ENCODE results near the gene ALG11.

ALG11 gene

DNA sequence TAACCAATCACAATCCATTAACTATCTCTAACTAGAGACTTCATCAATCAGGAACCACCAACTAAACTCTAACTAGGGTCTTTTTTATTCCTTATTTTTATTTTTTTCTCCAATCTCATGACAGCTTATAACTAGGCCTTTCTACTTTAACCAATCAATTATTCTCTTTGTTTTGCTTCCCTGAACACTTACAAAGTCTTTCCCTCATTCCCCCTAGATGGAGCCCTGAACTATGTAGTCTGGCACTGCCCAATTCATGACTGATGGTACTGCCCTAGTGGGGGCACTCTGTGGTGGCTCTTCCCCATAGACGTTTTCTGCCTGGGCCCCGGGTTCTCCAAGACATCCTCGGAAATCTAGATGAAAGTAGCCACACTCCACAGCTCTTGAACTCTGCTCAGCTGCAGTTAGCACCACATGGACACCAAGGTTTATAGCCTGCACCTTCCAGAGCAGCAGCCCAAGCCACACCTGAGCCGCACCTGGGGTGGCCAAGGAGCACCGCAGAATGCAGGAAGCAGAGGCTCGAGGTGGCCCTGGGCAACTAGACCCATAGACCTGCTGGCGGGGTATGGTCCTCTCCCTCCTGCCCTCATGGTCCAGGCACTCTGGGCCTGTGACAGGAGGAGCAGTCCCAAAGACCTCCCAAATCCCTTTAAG lies 7.6 kb upstream of the ALG11 start:
- ChIA-PET CTCF (interaction anchor here (0.7 to 1.1 kb wide), 2 partner anchors 126 to 152 kb away, joined by 3 read pairs; no protein-coding TSS in a partner anchor), POLR2A (no interaction called here)
- DNase-seq (ENCODE audit: extremely low spot score) = no peak
- no peak for TF ChIP-seq ARNT (IDR thresholded peaks at IDR 0.05)
- no peak for TF ChIP-seq BHLHE40 (IDR thresholded peaks at IDR 0.05; ENCODE audit: borderline replicate concordance)
- no peak for TF ChIP-seq FOXA1 (IDR thresholded peaks at IDR 0.05)
- TF ChIP-seq SP1 (IDR thresholded peaks at IDR 0.05) = no peak
- no peak for TF ChIP-seq L3MBTL2 (conservative IDR thresholded peaks at IDR 0.05)

DNA sequence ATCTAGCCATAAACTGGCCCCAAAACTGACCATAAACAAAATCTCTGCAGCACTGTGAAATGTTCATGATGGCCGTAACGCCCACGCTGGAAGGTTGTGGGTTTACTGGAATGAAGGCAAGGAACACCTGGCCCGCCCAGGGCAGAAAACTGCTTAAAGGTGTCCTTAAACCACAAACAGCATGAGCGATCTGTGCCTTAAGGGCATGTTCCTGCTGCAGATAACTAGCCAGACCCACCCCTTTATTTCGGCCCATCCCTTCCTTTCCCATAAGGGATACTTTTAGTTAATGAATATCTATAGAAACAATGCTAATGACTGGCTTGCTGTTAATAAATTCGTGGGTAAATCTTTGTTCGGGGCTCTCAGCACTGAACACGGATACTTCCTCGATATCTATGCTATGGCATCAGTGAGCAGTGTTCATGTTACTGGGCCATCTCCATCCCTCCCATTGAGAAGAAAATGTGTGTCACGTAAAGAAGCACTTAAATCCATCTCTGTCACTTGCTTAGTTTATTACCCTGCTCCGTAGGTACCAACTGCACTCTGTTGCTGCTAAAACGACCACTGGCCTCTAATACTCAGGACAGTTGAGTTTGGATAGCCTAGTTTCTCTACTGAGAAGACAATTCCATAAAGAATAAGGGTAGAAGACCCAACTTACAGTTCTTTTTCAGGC lies 6.2 kb upstream of the ALG11 start:
- ChIA-PET POLR2A (no interaction called here), CTCF (no interaction called here)
- TF ChIP-seq, protein P1, sequence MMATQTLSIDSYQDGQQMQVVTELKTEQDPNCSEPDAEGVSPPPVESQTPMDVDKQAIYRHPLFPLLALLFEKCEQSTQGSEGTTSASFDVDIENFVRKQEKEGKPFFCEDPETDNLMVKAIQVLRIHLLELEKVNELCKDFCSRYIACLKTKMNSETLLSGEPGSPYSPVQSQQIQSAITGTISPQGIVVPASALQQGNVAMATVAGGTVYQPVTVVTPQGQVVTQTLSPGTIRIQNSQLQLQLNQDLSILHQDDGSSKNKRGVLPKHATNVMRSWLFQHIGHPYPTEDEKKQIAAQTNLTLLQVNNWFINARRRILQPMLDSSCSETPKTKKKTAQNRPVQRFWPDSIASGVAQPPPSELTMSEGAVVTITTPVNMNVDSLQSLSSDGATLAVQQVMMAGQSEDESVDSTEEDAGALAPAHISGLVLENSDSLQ (IDR thresholded peaks at IDR 0.05) = peak; percentile 55
- TF ChIP-seq SP1 (IDR thresholded peaks at IDR 0.05) = no peak
- no peak for DNase-seq (ENCODE audit: extremely low spot score)

DNA sequence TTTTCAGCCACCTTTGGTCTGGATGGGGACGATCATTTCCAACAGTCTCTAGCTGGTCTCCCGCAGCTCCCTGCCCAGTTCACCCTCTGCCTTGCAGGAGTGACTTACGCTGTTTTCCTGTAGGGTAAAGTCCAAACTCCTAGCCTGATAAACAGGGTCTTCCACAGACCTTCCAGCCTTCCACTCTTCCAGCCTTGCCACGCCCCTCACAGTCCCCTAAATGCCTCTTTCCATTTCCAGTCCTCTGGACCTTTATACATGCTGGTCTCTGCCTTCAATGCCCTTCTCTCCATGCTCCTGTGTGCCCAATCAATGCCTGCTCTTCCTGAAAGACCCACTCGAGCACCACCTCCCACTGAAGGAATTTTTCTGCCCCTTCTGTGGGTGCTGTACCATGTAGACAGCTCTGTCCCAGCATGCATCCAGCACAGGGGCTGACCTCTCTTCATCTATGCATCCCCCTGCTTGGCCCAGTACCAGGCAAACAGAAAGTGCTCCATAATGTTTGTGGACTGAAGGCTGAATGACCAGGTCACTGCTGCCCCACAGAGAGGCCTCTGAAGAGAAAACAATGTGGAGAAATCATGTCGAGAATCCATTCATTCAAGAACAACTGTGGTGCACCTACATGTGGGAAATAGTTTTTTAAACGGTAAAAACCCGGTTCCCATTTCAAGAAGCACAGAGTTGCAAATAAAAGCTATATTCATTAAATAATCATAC lies 5.5 kb upstream of the ALG11 start:
- ChIA-PET CTCF (no interaction called here), POLR2A (no interaction called here)
- no peak for DNase-seq (ENCODE audit: extremely low spot score)
- TF ChIP-seq TARDBP (IDR thresholded peaks at IDR 0.05) = no peak
- TF ChIP-seq FOXK2 (IDR thresholded peaks at IDR 0.05) = no peak
- no peak for TF ChIP-seq HDGF (IDR thresholded peaks at IDR 0.05; ENCODE audit: borderline replicate concordance)
- no peak for TF ChIP-seq FOXA1 (IDR thresholded peaks at IDR 0.05)
- no peak for TF ChIP-seq ZNF384 (IDR thresholded peaks at IDR 0.05)
- no peak for TF ChIP-seq L3MBTL2 (conservative IDR thresholded peaks at IDR 0.05)
- TF ChIP-seq FOXM1 (IDR thresholded peaks at IDR 0.05; ENCODE audit: borderline replicate concordance) = no peak
- TF ChIP-seq ARNT (IDR thresholded peaks at IDR 0.05) = no peak
- TF ChIP-seq LEF1 (IDR thresholded peaks at IDR 0.05; ENCODE audit: borderline replicate concordance) = no peak
- TF ChIP-seq CTBP1 (IDR thresholded peaks at IDR 0.05; ENCODE audit: borderline replicate concordance) = no peak
- no peak for TF ChIP-seq ELF4 (IDR thresholded peaks at IDR 0.05)
- no peak for TF ChIP-seq SUZ12 (IDR thresholded peaks at IDR 0.05)
- TF ChIP-seq, protein P1 (IDR thresholded peaks at IDR 0.05) = no peak
- no peak for TF ChIP-seq BHLHE40 (IDR thresholded peaks at IDR 0.05; ENCODE audit: borderline replicate concordance)

DNA sequence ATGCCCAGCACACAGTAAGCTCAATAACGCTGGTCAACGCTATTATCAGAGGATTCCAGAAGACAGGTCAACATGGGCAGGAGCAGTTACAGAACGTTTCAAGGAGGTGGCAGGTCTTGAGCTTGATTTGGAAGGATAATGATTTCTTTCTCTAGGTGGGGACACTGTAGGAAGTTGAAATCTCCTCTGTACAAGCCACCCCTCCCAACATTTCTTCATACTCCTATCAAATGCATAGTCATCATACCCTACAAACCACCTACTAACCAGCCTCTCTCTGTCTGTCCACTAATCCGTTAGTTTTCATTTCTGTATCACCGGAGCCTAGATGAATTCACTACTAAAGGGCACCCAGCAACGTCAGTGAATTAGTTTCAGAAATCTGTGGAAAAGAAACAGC lies 2.3 kb upstream of the ALG11 start:
- no peak for TF ChIP-seq CTBP1 (IDR thresholded peaks at IDR 0.05; ENCODE audit: borderline replicate concordance)
- TF ChIP-seq FOXM1 (IDR thresholded peaks at IDR 0.05; ENCODE audit: borderline replicate concordance) = no peak
- no peak for TF ChIP-seq TARDBP (IDR thresholded peaks at IDR 0.05)
- TF ChIP-seq SP1 (IDR thresholded peaks at IDR 0.05) = no peak
- TF ChIP-seq FOXK2 (IDR thresholded peaks at IDR 0.05) = no peak
- TF ChIP-seq NFRKB (IDR thresholded peaks at IDR 0.05) = no peak
- TF ChIP-seq SUZ12 (IDR thresholded peaks at IDR 0.05) = no peak
- TF ChIP-seq HDGF (IDR thresholded peaks at IDR 0.05; ENCODE audit: borderline replicate concordance) = no peak
- TF ChIP-seq ELF4 (IDR thresholded peaks at IDR 0.05) = no peak
- no peak for TF ChIP-seq BHLHE40 (IDR thresholded peaks at IDR 0.05; ENCODE audit: borderline replicate concordance)
- TF ChIP-seq LEF1 (IDR thresholded peaks at IDR 0.05; ENCODE audit: borderline replicate concordance) = no peak
- CTCF ChIA-PET = no interaction called here
- POLR2A ChIA-PET = no interaction called here
- DNase-seq (ENCODE audit: extremely low spot score) = no peak

DNA sequence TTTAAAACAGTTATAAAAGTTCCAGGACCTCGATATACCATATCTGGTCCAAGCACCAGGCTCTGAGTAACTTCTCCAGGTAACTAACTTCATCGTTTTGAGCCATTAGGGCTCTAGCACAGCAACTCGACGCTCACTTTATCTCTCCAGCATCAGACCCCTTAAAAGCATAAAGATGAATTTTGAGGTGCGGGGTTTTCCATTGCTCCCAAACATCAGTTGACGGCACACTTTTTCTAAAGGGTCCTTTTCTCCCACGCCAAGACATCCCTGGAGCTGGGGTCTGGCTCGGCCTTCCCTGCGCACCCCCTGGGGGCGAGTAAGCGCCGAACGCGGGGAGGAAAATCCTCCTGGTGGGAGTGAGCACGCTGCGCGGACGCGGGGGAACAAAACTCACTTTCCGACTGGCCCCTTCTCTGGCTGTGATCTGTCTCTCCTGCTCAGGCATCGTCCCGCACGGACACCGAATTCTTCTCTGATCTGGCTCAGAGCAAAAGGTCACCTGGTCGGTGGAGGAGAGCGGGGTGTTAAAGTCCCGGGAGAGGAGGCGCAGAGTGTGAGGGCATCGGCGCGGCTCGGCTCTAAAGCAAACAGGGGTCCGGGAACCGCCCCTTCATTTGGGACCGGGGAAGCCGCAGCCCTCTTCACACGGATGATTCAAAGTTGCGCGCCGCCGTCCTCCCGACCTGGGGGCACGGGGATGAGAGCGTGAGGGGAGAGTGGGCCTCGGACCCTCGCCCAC lies 1.1 kb upstream of the ALG11 start, which contains the start of gene ATP7B:
Gene ATP7B, minus strand, starts transcription at position 561 of the 742 bp plus-strand sequence. Its CDS starts 113 bp downstream, at position 448.
- TF ChIP-seq ELF4 (IDR thresholded peaks at IDR 0.05) = no peak
- TF ChIP-seq L3MBTL2 (conservative IDR thresholded peaks at IDR 0.05) = peak; percentile 24
- peak; percentile 33 for DNase-seq (ENCODE audit: extremely low spot score)
- ChIA-PET CTCF (no interaction called here), POLR2A (no interaction called here)

DNA sequence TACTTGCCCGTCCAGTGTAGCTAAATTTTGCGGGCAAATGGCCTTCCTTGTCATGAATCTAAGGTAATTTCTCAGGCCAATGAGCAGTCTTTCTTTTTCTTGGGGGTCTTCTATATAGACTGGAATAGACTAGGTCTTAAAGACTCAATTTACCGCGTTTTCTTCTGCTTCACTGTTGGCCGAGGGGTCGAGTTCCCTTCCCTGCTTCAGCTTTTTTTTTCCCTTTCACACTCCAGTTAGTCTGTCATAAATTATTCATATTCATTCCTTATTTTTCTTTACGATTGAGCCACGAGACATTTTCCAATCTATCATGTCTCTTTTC lies 276 bp downstream of the ALG11 start:
- DNase-seq (ENCODE audit: extremely low spot score) = no peak
- CTCF ChIA-PET = interaction anchor here (0.6 to 1.1 kb wide), 2 partner anchors 9 to 73 kb away, joined by 3 read pairs; no protein-coding TSS in a partner anchor
- TF ChIP-seq TARDBP (IDR thresholded peaks at IDR 0.05) (no peak), FOXA1 (IDR thresholded peaks at IDR 0.05) (no peak), L3MBTL2 (conservative IDR thresholded peaks at IDR 0.05) (no peak), ZNF384 (IDR thresholded peaks at IDR 0.05) (no peak), ELF4 (IDR thresholded peaks at IDR 0.05) (no peak), NFRKB (IDR thresholded peaks at IDR 0.05) (peak; percentile 61; the same call in 1 of the 2 replicates), CTBP1 (IDR thresholded peaks at IDR 0.05; ENCODE audit: borderline replicate concordance) (no peak), LEF1 (IDR thresholded peaks at IDR 0.05; ENCODE audit: borderline replicate concordance) (no peak)
- TF ChIP-seq, protein P1 (IDR thresholded peaks at IDR 0.05) = no peak
- POLR2A ChIA-PET = interaction anchor here (1.1 kb wide), 1 partner anchor 181 kb away, joined by 5 read pairs; no protein-coding TSS in a partner anchor

All from HEK293T (cell line).